Neuronal stem cell (in vitro differentiated cells): ENCODE data around the gene TPPP.

Experiments
- DNase-seq: peaks from one replicate; pipeline ENCODE4 v3.0.0-alpha.2; 2013; ENCODE audit warnings: low spot score
- H2AFZ ChIP-seq: one replicate; pipeline ENCODE4 v1.6.1; 2013; ENCODE audit warnings: mild to moderate bottlenecking, low read length, inconsistent platforms
- H2AK5ac ChIP-seq: 2 replicates; pipeline ENCODE4 v1.6.1; 2013; ENCODE audit warnings: low read depth, mild to moderate bottlenecking, inconsistent platforms, low read length, moderate library complexity, mixed read lengths
- H2BK120ac ChIP-seq: 2 replicates; pipeline ENCODE4 v1.6.1; 2013; ENCODE audit warnings: low read depth, mild to moderate bottlenecking, inconsistent platforms, low read length, moderate library complexity, mixed read lengths
- H2BK12ac ChIP-seq: one replicate; pipeline ENCODE4 v1.6.1; 2013; ENCODE audit warnings: low read length, inconsistent platforms
- H2BK15ac ChIP-seq: 2 replicates; pipeline ENCODE4 v1.6.1; 2013; ENCODE audit warnings: mild to moderate bottlenecking, low read length, inconsistent platforms, mixed read lengths
- H2BK5ac ChIP-seq: one replicate; pipeline ENCODE4 v1.6.1; 2013; ENCODE audit warnings: inconsistent platforms, mild to moderate bottlenecking, low read length, moderate library complexity
- H3K14ac ChIP-seq: one replicate; pipeline ENCODE4 v1.6.1; 2013; ENCODE audit warnings: low read length, inconsistent platforms
- H3K18ac ChIP-seq: 2 replicates; pipeline ENCODE4 v1.6.1; 2013; ENCODE audit warnings: low read length, inconsistent platforms
- H3K23ac ChIP-seq: 2 replicates; pipeline ENCODE4 v1.6.1; 2013; ENCODE audit warnings: low read depth, mild to moderate bottlenecking, mixed read lengths, low read length, inconsistent platforms; ENCODE audit not compliant: poor library complexity
- H3K27ac ChIP-seq: replicated peaks from 3 replicates; pipeline ENCODE4 v1.5.1; 2013; ENCODE audit warnings: low read length, inconsistent platforms
- H3K27me3 ChIP-seq, 3 experiments: 2 replicates each; pipeline ENCODE4 v1.6.1; 2013; ENCODE audit warnings: low read length in 3 of 3, mild to moderate bottlenecking in 2 of 3, inconsistent platforms in 1 of 3, low read depth in 1 of 3, mixed read lengths in 1 of 3, moderate library complexity in 1 of 3; ENCODE audit not compliant: control insufficient read depth in 3 of 3, insufficient read depth in 3 of 3
- H3K36me3 ChIP-seq, 2 donors: replicated peaks in 1 of 2; 2 replicates each; pipeline ENCODE4 v1.6.1; 2013; ENCODE audit warnings: low read length in 2 of 2; ENCODE audit not compliant: control insufficient read depth in 2 of 2, insufficient read depth in 2 of 2
- H3K4ac ChIP-seq: 2 replicates; pipeline ENCODE4 v1.6.1; 2013; ENCODE audit warnings: inconsistent platforms, mild to moderate bottlenecking, low read length, moderate library complexity
- H3K4me1 ChIP-seq, 2 donors: 1 replicate in 1 of 2; 2 replicates in 1 of 2; pipeline ENCODE4 v1.6.1; 2013; ENCODE audit warnings: low read length in 2 of 2, low read depth in 1 of 2; ENCODE audit not compliant: control insufficient read depth in 2 of 2, insufficient read depth in 1 of 2
- H3K4me2 ChIP-seq: one replicate; pipeline ENCODE4 v1.6.1; 2013; ENCODE audit warnings: mild to moderate bottlenecking, low read length, inconsistent platforms; ENCODE audit not compliant: insufficient read depth, poor library complexity, severe bottlenecking
- H3K4me3 ChIP-seq, 2 donors: 2 replicates each; pipeline ENCODE4 v1.5.1; 2013; ENCODE audit warnings: low read length in 2 of 2, mild to moderate bottlenecking in 2 of 2, inconsistent platforms in 1 of 2, moderate library complexity in 1 of 2
- H3K79me1 ChIP-seq: one replicate; pipeline ENCODE4 v1.6.1; 2013; ENCODE audit warnings: low read depth, mild to moderate bottlenecking, inconsistent platforms, low read length, moderate library complexity
- H3K9ac ChIP-seq: one replicate; pipeline ENCODE4 v1.6.1; 2013; ENCODE audit warnings: mild to moderate bottlenecking, low read depth, low read length, inconsistent platforms; ENCODE audit not compliant: poor library complexity
- H3K9me3 ChIP-seq, 2 donors: replicated peaks in 1 of 2; 2 replicates each; pipeline versions ENCODE3 to v1.6.1; 2013; ENCODE audit warnings: low read length in 2 of 2, mild to moderate bottlenecking in 2 of 2, inconsistent platforms in 1 of 2, low read depth in 1 of 2, mixed read lengths in 1 of 2, moderate library complexity in 1 of 2; ENCODE audit not compliant: control insufficient read depth in 2 of 2, insufficient read depth in 1 of 2
- H4K8ac ChIP-seq: one replicate; pipeline ENCODE4 v1.6.1; 2013; ENCODE audit warnings: low read depth, mild to moderate bottlenecking, inconsistent platforms, low read length, moderate library complexity
- H4K91ac ChIP-seq: one replicate; pipeline ENCODE4 v1.6.1; 2013; ENCODE audit warnings: low read length, low read depth, mild to moderate bottlenecking, inconsistent platforms; ENCODE audit not compliant: poor library complexity
- WGBS, 2 donors: extraction: QIAGEN DNeasy Blood & Tissue Kit; methylation state at CpG; one replicate each; pipeline ENCODE4 v1.1.7; 2013; ENCODE audit warnings: missing lambda C conversion rate in 2 of 2, mixed read lengths in 1 of 2; ENCODE audit not compliant: insufficient read length in 2 of 2, insufficient replicate concordance in 1 of 2; ENCODE audit errors: extremely low coverage in 2 of 2; 5-methylcytosine and 5-hydroxymethylcytosine counted together

The TPPP gene

GRCh38 chr5:627840-628239, 65.3 kb downstream of the TPPP start:
- no CpG with 5 or more reads among the region's 24 CpGs for WGBS, 2 donors
- H2AK5ac ChIP-seq = no peak overlapping the region
- H3K79me1 ChIP-seq = peaks cover 4% of the 10 kb centered on the region
- peaks cover 0 to 6% of the 10 kb centered on the region in 2 donors for H3K9me3 ChIP-seq
- H2BK15ac ChIP-seq = no peak overlapping the region
- no peaks in the 10 kb centered on the region for H3K4me1 ChIP-seq
- no peak overlapping the region for H3K9ac ChIP-seq
- H2BK120ac ChIP-seq = no peak overlapping the region
- no peak overlapping the region for H3K4me3 ChIP-seq
- no peak overlapping the region for H3K4me2 ChIP-seq
- H3K18ac ChIP-seq = no peak overlapping the region
- peaks cover 40 to 61% of the 10 kb centered on the region in 2 donors for H3K36me3 ChIP-seq
- no peak overlapping the region for H4K8ac ChIP-seq
- H2BK12ac ChIP-seq = no peak overlapping the region
- H2BK5ac ChIP-seq = no peak overlapping the region
- H3K4ac ChIP-seq = no peak overlapping the region
- DNase-seq = no peak
- H3K27me3 ChIP-seq = no peaks in the 10 kb centered on the region
- H4K91ac ChIP-seq = no peak overlapping the region
- H2AFZ ChIP-seq = no peak overlapping the region
- H3K14ac ChIP-seq = no peak overlapping the region
- H3K27ac ChIP-seq = no peak overlapping the region
- no peak overlapping the region for H3K23ac ChIP-seq

GRCh38 chr5:626850-627249, 66.3 kb downstream of the TPPP start:
- no peak overlapping the region for H2AK5ac ChIP-seq
- no peak overlapping the region for H2BK5ac ChIP-seq
- H2BK15ac ChIP-seq = no peak overlapping the region
- no peak overlapping the region for H3K14ac ChIP-seq
- H3K27me3 ChIP-seq = no peaks in the 10 kb centered on the region
- H3K4me1 ChIP-seq = no peaks in the 10 kb centered on the region
- H3K4me2 ChIP-seq = no peak overlapping the region
- peaks cover 0 to 6% of the 10 kb centered on the region in 2 donors for H3K9me3 ChIP-seq
- H2BK120ac ChIP-seq = no peak overlapping the region
- WGBS, 2 donors = no CpG with 5 or more reads among the region's 3 CpGs
- no peak overlapping the region for H2AFZ ChIP-seq
- no peak overlapping the region for H3K27ac ChIP-seq
- H4K91ac ChIP-seq = no peak overlapping the region
- no peak overlapping the region for H3K23ac ChIP-seq
- H3K4ac ChIP-seq = no peak overlapping the region
- no peak overlapping the region for H4K8ac ChIP-seq
- DNase-seq = no peak
- no peak overlapping the region for H3K18ac ChIP-seq
- no peak overlapping the region for H3K4me3 ChIP-seq
- H3K9ac ChIP-seq = no peak overlapping the region
- H2BK12ac ChIP-seq = no peak overlapping the region
- H3K79me1 ChIP-seq = peaks cover 4% of the 10 kb centered on the region
- H3K36me3 ChIP-seq = peaks cover 46 to 71% of the 10 kb centered on the region in 2 donors

GRCh38 chr5:625516-625915, 67.6 kb downstream of the TPPP start:
- no peak overlapping the region for H2AFZ ChIP-seq
- no peaks in the 10 kb centered on the region for H3K4me1 ChIP-seq
- no peak for DNase-seq
- peak overlapping the region; percentile 3 for H3K9ac ChIP-seq
- H2AK5ac ChIP-seq = no peak overlapping the region
- H3K4me3 ChIP-seq = no peak overlapping the region
- H3K36me3 ChIP-seq = peaks cover 57 to 85% of the 10 kb centered on the region in 2 donors
- H2BK15ac ChIP-seq = no peak overlapping the region
- no peak overlapping the region for H4K8ac ChIP-seq
- H3K4me2 ChIP-seq = no peak overlapping the region
- no peak overlapping the region for H3K4ac ChIP-seq
- peaks cover 4% of the 10 kb centered on the region for H3K79me1 ChIP-seq
- H2BK5ac ChIP-seq = no peak overlapping the region
- no peak overlapping the region for H3K27ac ChIP-seq
- no peaks in the 10 kb centered on the region for H3K27me3 ChIP-seq
- H3K9me3 ChIP-seq = peaks cover 0 to 6% of the 10 kb centered on the region in 2 donors
- no peak overlapping the region for H4K91ac ChIP-seq
- WGBS, 2 donors = no CpG with 5 or more reads among the region's 16 CpGs
- no peak overlapping the region for H2BK12ac ChIP-seq
- H2BK120ac ChIP-seq = no peak overlapping the region
- no peak overlapping the region for H3K18ac ChIP-seq
- no peak overlapping the region for H3K14ac ChIP-seq
- H3K23ac ChIP-seq = no peak overlapping the region

GRCh38 chr5:624951-625230, 68.3 kb downstream of the TPPP start:
- H3K36me3 ChIP-seq = peaks cover 63 to 91% of the 10 kb centered on the region in 2 donors
- no CpG with 5 or more reads among the region's 13 CpGs for WGBS, 2 donors
- H3K4me3 ChIP-seq = no peak overlapping the region
- no peaks in the 10 kb centered on the region for H3K4me1 ChIP-seq
- H2BK5ac ChIP-seq = no peak overlapping the region
- H3K23ac ChIP-seq = no peak overlapping the region
- peaks cover 4% of the 10 kb centered on the region for H3K79me1 ChIP-seq
- H2BK15ac ChIP-seq = no peak overlapping the region
- H3K27ac ChIP-seq = no peak overlapping the region
- DNase-seq = no peak
- no peak overlapping the region for H4K91ac ChIP-seq
- no peaks in the 10 kb centered on the region for H3K27me3 ChIP-seq
- H3K4me2 ChIP-seq = no peak overlapping the region
- no peak overlapping the region for H4K8ac ChIP-seq
- H3K14ac ChIP-seq = no peak overlapping the region
- H2AFZ ChIP-seq = no peak overlapping the region
- H3K9me3 ChIP-seq = peaks cover 0 to 6% of the 10 kb centered on the region in 2 donors
- H2BK12ac ChIP-seq = no peak overlapping the region
- no peak overlapping the region for H2BK120ac ChIP-seq
- H3K18ac ChIP-seq = no peak overlapping the region
- H3K9ac ChIP-seq = no peak overlapping the region
- H3K4ac ChIP-seq = no peak overlapping the region
- no peak overlapping the region for H2AK5ac ChIP-seq
